HTERT RPE-1 (cell line): Measurements from ENCODE around the gene HOXB7.

Source experiments
- in situ Hi-C: fragments of 300-500 bp; cut with MboI; formaldehyde crosslinking; loops from 4 replicates; pipeline ENCODE4 v1.14.3; 2020; ENCODE audit warnings: low sequenced_read_pairs

HOXB7 gene

GRCh38 chr17:48586355-48587258 is 24.2 kb downstream of the HOXB7 start:
- in situ Hi-C loops: no loop called here

- in situ Hi-C loops: no loop called here
These were observed 26.5 kb downstream of the HOXB7 start for GRCh38 chr17:48584223-48584741.

GRCh38 chr17:48583708-48584222 is 27.1 kb downstream of the HOXB7 start:
- in situ Hi-C loops: no loop called here

- in situ Hi-C loops: no loop called here
These were observed 28.1 kb downstream of the HOXB7 start for GRCh38 chr17:48582750-48583069.

- in situ Hi-C loops: no loop called here
These were observed 30.9 kb downstream of the HOXB7 start for GRCh38 chr17:48579760-48580554.

- in situ Hi-C loops: no loop called here
These were observed 31.4 kb downstream of the HOXB7 start for GRCh38 chr17:48579471-48579759.

- in situ Hi-C loops: no loop called here
These were observed 32.0 kb downstream of the HOXB7 start for GRCh38 chr17:48578616-48579470.

- in situ Hi-C loops: no loop called here
These were observed 32.7 kb downstream of the HOXB7 start, which contains the start of gene HOXB4 for GRCh38 chr17:48577946-48578615. Gene HOXB4, minus strand, starts transcription at chr17:48578350. Its CDS starts 31 bp downstream, at chr17:48578319.

GRCh38 chr17:48577330-48577945 is 33.4 kb downstream of the HOXB7 start:
- in situ Hi-C loops: no loop called here

GRCh38 chr17:48576479-48577309 is 34.1 kb downstream of the HOXB7 start:
- in situ Hi-C loops: no loop called here

GRCh38 chr17:48575673-48576478 is 34.9 kb downstream of the HOXB7 start:
- in situ Hi-C loops: no loop called here

- in situ Hi-C loops: no loop called here
These were observed 35.7 kb downstream of the HOXB7 start for GRCh38 chr17:48575066-48575582.

- in situ Hi-C loops: no loop called here
These were observed 36.2 kb downstream of the HOXB7 start for GRCh38 chr17:48574505-48575065.

- in situ Hi-C loops: no loop called here
These were observed 38.9 kb downstream of the HOXB7 start for GRCh38 chr17:48571826-48572417.

GRCh38 chr17:48571024-48571818 is 39.6 kb downstream of the HOXB7 start:
- in situ Hi-C loops: no loop called here

- in situ Hi-C loops: no loop called here
These were observed 40.3 kb downstream of the HOXB7 start for GRCh38 chr17:48570325-48571023.
